ENCODE data around the gene ONECUT3.

Gene ONECUT3

GRCh38 chr19:1812426-1813191, 59.3 kb downstream of the ONECUT3 start:
- TF ChIP-seq GABPA (IDR thresholded peaks at IDR 0.05; ENCODE audit: low read depth) = no peak
- peak; percentile 49 for TF ChIP-seq POLR2AphosphoS5 (IDR thresholded peaks at IDR 0.05; ENCODE audit: low read depth)
- peak; percentile 87 for TF ChIP-seq CTCF (IDR thresholded peaks at IDR 0.05; ENCODE audit: insufficient read depth, low read length)
- TF ChIP-seq SPI1 (IDR thresholded peaks at IDR 0.05; ENCODE audit: borderline replicate concordance, low read depth) = 0 out of 2 replicates have a peak, but pooled peaks have one; percentile 6
- TF ChIP-seq REST (IDR thresholded peaks at IDR 0.05; ENCODE audit: insufficient replicate concordance, low read depth) = no peak
- H3K27me3 ChIP-seq (ENCODE audit: insufficient read depth, poor library complexity, severe bottlenecking) = no peaks in the 10 kb centered on the region
- peak overlapping the region; percentile 67 for H3K4me3 ChIP-seq (replicated peaks; ENCODE audit: insufficient read depth, low read length)
- DNase-seq (ENCODE audit: low read depth in 1 of 2, low spot score in 1 of 2) = peak; percentile 96 to 99
- peak overlapping the region; percentile 79 for H3K27ac ChIP-seq (replicated peaks)

- TF ChIP-seq SPI1 (IDR thresholded peaks at IDR 0.05; ENCODE audit: borderline replicate concordance, low read depth) = no peak
- TF ChIP-seq POLR2AphosphoS5 (IDR thresholded peaks at IDR 0.05; ENCODE audit: low read depth) = no peak; the same call in 1 of the 2 replicates
- no peak for TF ChIP-seq CTCF (IDR thresholded peaks at IDR 0.05; ENCODE audit: insufficient read depth, low read length)
- no peak for TF ChIP-seq REST (IDR thresholded peaks at IDR 0.05; ENCODE audit: insufficient replicate concordance, low read depth)
- peak in 1 of 2 experiments; percentile 25 for DNase-seq (ENCODE audit: low read depth in 1 of 2, low spot score in 1 of 2)
- H3K27me3 ChIP-seq (ENCODE audit: insufficient read depth, poor library complexity, severe bottlenecking) = no peaks in the 10 kb centered on the region
- peak overlapping the region; percentile 67 for H3K4me3 ChIP-seq (replicated peaks; ENCODE audit: insufficient read depth, low read length)
- peak overlapping the region; percentile 79 for H3K27ac ChIP-seq (replicated peaks)
Observed at GRCh38 chr19:1813192-1814182, 60.2 kb downstream of the ONECUT3 start.

GRCh38 chr19:1814391-1814790, 61.1 kb downstream of the ONECUT3 start:
- DNase-seq (ENCODE audit: low read depth in 1 of 2, low spot score in 1 of 2) = no peak
- Histone ChIP-seq H3K27ac (replicated peaks) (no peak overlapping the region), H3K4me3 (replicated peaks; ENCODE audit: insufficient read depth, low read length) (no peak overlapping the region), H3K27me3 (ENCODE audit: insufficient read depth, poor library complexity, severe bottlenecking) (no peaks in the 10 kb centered on the region)
- TF ChIP-seq SPI1 (IDR thresholded peaks at IDR 0.05; ENCODE audit: borderline replicate concordance, low read depth) (no peak), POLR2AphosphoS5 (IDR thresholded peaks at IDR 0.05; ENCODE audit: low read depth) (no peak), REST (IDR thresholded peaks at IDR 0.05; ENCODE audit: insufficient replicate concordance, low read depth) (no peak), CTCF (IDR thresholded peaks at IDR 0.05; ENCODE audit: insufficient read depth, low read length) (no peak), GABPA (IDR thresholded peaks at IDR 0.05; ENCODE audit: low read depth) (no peak)
